Measurements from ENCODE around the gene ZBTB21.
"Not testable (repeated sequence)": the region's sequence is repeated elsewhere in the genome, so short reads cannot be mapped to it uniquely, and the experiment has no call there.

ZBTB21 gene

DNA sequence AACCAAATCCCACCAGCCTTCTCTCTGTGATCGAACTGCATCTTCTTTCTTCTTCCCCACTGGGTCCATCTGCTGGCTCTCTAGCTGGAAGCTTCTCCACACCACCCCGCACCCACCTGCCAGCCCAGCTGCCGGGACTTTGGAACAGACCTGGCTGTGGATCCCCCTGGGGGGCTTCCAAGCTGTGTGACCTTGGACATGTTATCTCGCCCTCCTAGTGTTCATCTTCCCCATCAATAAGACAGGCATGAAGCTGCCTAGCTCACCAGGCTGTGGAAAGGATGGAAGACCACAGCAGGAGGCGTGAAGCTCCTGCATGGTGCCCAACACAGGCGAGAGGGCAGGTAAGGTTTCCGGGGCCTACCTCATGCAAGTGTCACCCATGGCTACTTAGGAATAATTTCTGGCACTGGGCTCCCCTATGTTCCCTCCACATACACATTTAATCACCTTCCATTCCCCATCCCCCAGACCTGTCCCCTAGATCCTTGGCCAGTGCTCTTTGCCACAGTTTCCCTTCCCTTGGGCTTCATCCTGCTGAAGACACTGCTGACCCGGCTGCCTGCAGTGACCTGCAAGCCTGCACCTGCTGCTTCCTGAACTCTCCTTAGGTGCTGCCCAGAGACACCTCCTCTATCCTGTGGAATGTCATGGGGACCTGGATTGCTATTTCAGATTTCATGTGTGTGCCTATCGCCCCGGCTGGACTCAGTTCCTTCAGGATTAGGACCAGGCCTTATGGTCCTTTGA lies 43.1 kb downstream of the ZBTB21 start:
- DNase-seq (ENCODE audit: low read depth), result no peak

DNA sequence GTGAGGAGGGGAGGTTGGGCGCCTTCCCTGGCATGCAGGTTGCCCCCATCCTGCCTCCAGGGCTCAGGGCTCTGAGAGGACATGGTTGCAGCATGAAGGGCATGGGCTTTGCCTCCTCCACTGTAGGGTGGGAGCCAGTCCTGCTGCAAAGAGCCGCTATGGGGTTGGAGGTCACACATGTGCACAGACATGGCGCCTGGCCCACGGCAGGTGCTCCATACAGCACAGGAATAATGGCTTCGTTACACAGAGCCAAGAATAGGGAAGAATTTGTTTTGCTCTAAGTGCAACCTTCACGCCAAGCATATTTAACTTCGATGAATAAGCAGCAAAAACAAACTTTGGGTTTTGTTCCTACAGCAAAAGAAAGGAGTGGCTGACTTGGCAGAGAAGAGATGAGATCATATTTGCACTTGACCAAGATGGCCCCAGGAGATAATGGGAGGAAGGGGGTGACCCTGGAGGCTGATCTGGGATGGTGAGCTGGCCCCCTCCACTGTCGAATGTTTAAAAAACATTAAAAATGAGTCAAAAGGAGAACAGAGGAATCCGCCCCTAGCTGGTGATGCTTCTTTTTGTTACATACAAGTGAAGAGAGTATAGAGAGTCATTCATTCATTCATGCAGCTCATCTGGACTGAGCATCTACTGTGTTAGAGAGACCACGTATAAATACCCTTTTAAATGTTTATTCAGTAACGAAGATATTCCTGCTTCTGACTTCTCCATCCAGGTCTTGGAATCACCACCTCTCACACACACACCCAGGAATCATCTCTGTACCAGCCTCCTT lies 43.9 kb downstream of the ZBTB21 start:
- no peak for DNase-seq (ENCODE audit: low read depth)

DNA sequence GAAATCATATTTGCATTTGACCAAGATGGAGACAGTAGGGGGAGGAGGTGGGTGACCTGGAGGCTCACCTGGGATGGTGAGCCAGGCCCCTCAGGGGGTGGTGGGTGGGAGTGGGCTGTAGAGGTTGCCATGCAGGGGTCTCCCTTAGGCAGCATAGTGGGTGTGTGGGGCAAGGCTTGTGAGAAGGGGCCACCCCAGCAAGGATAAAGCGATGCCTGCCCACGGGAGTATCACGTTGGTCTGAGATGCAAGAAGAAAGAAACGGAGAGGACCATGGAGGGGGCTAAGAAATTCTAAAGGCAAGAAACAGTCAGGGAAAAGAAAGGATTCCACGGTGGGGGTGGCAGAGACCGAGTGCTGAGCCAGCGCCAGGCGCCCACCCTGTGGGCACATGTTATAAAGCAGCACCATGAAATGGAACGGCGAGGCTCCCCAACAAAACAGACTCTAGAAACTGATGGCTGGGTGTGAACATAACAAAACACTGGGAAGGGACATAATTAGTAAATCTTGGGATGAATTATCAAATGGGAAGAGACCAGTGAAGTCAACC lies 44.6 kb downstream of the ZBTB21 start:
- no peak for DNase-seq (ENCODE audit: low read depth)

DNA sequence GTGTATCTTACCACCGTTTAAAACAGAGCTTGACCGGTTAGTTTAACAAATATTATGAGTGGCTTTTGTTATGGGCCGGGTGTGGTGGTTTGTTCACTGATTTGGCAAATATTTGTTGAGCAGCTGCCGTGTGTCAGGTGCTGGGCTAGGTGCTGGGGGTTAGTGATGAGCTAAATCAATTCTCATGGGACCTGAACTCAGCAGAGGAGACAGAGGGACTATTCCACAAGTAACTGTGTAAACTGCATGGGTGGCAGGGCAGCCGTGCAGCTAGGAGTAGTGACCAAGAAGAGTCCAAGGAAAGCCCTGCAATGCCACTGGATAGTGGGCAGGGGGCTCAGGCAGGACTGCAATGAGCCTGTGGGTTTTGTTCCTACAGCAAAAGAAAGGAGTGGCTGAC lies 45.1 kb downstream of the ZBTB21 start:
- DNase-seq (ENCODE audit: low read depth), result no peak

DNA sequence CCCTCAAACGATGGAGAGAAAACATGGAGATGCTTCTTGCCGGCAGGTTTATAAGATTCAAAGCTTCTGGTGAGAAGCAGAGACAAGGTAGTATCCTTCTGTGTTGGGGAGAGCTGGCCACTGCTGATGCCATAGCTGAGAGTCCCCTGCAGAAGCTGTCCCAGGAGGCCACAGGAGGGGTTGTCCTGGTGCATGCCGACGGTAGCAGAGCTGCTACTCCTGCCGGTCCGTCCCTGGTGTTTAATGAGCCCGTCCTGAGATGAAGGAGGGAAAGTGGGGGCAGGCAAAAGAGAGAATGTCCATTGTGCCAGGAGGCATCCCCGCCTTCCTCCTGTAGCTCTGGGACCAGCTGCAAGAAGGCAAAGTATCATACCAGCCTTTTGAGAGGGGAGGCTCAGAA lies 46.0 kb downstream of the ZBTB21 start:
- no peak for DNase-seq (ENCODE audit: low read depth)

DNA sequence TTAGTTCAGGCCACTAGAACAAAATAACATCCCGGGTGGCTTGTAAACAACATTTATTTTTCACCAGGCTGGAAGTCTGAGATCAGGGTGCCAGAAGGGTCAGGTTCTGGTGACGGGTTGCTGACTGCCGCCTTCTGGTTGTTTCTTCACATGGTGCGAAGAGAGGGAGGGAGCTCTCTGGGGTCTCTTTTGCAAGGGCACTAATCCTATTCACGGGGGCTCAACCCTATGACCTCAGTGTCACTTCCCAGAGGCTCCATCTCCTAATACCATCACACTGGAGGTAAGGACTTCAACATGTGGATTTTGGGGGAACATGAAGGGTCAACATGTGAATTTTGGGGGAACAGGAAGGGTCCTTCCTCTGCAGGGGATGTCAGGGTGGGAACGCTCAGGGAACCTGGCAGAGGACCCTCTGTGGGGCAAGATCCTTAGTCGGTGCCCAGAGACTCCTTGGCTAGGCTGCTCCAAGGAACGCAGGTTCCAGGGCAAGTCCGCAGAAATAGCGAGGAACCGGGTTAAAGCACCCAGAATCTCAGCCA lies 47.7 kb downstream of the ZBTB21 start:
- DNase-seq (ENCODE audit: low read depth), result no peak

DNA sequence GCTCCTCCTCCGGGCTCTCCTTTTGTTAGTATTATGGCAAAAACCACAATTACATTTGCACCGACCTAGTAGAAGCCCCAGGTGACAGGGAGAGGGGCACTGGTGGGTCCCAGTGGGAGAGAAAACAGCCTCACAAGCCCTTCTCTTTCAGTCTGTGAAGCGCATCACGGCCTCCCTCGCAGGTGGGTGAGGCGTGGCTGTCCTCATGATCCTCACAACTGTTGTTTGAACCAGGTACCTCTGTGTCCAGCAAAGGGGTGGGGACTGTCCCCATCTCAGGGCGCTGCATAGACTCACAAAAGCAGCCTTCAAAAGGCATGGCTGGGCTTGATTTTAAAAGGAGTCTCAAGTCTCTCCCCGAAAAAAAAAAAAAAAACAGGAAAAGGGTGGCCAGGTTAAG lies 48.4 kb downstream of the ZBTB21 start:
- DNase-seq (ENCODE audit: low read depth), result no peak

DNA sequence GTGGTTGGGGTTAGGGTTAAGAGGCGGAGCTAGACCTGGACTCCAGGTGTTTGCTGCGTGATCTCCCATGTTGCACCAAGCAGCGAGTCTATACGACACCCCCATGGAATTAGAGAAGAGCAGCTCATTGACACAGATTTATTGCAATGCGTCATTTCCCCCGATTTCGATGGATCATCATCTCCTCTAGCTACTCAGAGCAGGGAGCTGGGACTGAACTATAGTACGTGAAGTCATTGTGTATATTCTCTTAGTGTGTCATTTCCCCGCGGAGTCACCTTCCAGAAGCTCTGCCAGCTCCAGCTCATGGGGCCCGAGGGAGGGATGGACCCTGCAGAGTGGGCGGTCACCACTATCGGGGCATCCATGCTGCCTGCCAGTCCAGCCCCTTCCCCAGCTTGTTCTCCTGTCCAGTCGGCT lies 48.9 kb downstream of the ZBTB21 start:
- no peak for DNase-seq (ENCODE audit: low read depth)

DNA sequence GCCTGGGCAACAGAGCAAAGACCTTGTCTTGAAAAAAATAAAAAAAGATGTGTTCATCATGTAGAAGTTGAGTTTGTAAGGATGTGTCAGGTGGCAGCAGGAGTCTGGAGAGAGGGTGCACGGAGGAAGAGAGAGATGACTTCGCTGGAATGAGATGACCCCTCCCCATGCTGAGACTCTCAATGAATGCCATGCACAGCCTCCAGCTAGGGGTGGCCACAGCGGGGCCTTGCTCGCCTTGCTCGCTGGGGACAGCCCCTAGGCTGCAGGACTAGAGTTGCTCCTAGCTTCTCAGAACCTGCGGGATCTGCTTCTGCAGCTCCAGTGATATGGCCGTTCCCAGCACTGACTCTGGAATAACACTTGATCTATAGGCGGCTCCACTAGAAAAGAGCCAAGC lies 49.8 kb downstream of the ZBTB21 start:
- no peak for DNase-seq (ENCODE audit: low read depth)

DNA sequence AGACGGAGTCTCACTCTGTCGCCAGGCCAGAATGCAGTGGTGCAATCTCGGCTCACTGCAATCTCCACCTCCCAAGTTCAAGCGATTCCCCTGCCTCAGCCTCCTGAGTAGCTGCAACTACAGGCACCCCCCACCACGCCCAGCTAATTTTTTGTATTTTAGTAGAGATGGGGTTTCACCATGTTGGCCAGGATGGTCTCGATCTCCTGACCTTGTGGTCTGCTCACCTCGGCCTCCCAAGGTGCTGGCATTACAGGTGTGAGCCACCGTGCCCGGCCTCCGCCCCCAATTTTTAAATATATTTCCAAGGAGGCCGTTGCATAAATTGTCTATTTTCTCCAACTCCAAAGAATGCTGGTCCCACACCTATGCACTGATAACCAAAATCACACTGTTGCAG lies 50.5 kb downstream of the ZBTB21 start:
- DNase-seq (ENCODE audit: low read depth), result not testable (repeated sequence)

DNA sequence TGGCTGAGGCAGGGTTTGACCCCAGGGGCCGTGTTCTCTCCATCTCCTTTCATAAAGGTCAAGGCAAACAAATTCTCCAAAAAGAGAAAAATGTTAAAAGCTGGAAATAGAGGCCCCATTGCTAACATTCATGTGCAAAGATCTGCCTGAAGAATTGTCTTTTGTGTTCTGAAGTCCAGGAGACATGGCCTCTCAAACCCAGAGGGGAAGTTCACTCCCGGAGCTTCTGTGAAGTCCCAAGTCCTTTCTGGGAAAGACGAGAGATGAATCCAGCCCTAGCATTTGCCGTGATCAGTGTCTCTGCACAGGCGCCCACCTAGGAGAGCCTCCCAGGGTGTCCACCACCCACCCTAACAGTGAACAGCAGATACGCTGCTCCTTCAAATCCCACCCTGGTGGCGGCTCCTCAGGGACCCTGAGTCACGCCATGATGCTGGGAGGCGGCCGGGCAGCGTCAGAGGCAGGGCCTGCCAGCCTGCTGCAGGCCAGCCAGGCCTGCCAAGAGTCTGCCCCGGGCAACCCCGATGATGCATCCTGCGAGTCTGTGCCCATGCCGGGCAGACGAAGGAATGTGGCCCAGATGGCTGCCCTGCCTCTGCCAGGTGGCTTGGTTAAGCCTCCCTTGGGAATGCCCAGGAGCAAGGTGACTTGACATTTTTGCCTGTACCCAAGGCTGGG lies 51.1 kb downstream of the ZBTB21 start:
- DNase-seq (ENCODE audit: low read depth), result no peak

DNA sequence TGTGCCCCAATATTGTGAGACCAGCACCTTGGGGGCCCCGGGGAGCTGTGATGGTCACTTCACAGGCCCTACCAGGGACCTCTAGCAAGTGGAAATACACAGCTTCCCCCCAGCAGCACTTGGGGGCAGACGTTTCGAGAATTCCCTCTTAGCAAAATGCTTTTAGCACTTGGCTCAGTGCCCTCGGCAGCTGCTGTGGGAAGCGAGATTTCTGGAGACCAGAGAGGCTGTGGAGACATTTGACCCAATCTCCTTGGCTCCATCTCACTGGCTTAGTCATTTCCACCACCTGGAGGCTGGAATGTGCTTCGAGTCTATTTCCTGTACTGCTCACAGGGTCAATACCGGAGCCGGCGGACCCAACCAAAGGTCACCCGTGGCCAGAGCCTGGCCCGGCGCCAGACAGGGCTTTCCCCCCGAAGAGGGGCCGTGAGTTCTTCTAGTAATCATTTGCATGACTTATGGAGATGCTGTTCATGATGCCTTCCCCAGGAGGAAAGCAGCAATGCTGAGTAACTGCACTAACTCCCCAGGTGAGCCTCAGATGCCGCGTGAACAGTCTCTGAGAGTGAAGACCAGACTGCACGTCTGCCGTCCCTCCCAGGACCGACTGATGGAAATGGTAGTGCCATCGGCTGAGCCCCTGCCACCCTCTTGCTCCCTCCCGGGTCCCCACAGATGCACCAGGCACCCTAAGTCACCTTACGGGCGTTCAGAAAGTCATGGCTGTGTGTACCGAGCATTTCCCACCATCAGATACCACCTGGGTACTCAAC lies 52.0 kb downstream of the ZBTB21 start:
- DNase-seq (ENCODE audit: low read depth), result no peak

DNA sequence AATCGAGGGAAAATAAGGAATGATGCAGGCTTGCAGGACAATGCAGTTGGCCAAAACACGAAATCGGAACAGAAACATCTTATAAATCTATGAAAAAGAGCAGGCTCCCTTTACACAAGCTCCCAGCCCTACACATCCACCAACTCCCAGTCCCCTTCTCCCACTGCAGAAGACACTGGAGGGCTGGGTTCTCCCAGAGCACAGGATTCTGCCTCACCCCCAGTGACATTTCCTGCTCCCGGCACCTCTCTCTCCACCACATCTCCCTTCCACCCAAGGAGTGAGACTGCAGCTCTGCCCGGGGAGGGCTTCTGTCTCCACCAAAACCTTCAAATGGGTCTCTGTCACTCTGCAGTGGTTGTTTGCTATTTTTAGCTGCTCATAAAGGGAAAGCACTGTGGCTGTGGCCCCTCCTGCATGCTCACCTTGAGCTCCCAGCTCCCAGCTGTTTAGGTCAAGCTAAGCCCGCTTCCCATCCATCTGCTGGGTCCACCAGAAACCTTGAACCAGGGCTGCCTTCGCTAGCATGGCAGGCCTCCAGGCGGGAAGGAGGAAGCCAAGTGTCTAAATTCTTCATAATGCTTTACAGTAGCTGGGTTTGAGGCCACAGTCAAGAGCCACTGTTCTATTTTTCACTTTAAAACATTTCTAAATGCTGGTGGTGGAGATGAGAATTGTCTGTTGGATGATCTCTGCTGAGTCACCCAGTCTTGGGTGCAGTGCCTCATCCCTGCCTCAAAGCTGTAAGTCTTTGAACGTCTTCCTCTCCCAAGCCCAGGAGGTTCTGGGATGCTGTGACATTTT lies 53.0 kb downstream of the ZBTB21 start:
- DNase-seq (ENCODE audit: low read depth), result no peak

DNA sequence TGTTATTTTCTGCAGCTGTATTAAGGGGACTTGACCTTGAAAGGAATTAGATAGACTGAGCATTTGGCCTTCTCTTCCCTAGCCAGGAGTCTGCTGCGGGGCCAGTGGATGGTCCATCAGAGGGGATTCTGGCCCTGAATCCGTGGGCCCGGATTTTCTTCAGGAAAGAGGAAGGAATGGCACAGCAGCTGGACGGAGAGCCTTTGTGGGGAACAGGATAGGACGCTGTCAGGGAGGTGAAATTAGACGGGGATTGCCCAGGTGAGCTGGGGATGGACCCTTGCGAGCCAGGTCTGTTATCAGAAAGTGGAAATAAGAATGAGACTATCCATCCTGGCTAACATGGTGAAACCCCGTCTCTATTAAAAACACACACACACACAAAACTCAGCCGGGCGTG lies 54.6 kb downstream of the ZBTB21 start:
- no peak for DNase-seq (ENCODE audit: low read depth)

DNA sequence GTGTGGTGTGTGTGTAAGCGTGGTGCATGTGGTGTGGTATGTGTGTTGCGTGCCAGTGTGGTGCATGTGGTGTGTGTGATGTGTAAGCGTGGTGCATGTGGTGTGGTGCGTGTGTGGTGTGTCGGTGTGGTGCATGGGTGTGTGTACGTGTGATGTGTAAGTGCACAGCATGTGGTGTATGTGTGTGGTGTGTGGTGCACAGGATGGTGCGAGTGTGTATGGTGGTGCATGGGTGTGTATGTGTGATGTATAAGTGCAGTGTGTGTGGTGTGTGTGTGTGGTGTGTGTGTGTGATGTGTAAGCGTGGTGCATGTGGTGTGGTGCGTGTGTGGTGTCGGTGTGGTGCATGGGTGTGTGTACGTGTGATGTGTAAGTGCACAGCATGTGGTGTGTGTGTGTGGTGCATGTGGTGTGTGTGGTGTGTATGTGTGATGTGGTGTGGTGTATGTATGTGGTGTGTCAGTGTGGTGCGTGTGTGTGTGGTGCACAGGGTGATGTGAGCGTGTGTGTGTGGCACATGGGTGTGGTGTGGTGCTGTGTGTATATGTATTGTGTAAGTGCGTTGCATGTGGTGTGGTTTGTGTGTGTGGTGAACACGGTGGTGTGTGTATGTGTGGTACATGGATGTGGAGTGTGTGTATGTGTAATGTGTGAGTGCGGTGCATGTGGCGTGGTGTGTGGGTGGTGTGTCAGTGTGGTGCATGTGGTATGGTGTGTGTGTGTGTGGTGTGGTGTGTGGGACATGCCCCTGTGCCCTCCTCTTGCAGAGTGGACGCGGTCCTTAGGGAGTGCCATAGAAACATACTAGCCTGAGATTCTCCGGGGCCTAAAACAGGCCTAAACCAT lies 55.3 kb downstream of the ZBTB21 start:
- DNase-seq (ENCODE audit: low read depth), result no peak

DNA sequence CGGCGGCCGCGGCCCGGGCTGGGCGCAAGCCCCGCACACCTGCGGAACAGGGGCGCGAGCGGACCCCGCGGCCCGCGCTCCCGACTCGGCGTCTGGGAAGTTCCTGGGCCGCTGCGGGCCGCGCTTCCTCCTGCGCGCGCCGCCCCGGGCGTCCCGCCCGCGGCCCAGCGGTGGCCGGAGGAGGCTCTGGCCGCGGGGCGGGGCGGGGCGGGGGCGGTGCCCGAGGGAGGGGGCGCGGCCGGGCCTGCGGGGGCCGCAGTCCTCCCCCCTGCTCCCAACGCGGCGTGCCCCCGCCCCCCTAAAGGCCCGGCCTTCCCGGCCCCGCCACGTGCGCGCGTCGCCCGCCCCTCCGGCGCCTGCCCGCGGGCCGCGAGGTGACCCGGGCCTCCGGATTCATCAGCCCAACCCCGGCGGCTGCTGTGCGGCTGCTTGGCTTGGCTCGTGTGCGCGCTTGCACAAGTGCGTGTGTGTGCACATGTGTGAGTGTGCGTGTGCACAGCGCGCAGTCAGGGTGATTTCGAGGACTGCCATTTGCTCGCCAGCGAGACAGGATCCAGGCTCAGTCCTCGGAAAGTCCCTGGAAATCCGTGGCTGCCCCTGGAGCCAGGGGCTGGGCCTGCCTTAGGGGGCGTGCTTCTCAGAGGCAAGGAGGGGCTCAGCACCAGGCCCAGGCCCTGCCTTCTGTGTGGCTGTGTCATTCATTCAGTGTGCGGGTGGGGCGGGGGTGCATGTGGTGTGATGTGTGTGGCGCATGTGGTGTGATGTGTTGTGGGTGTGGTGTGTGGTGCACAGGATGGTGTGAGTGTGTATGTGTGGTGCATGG lies 56.1 kb downstream of the ZBTB21 start, which contains the start of gene C2CD2:
C2CD2 (minus strand) TSS at position 188 of the 823 bp plus-strand sequence. CDS start 370 bp downstream, outside the sequence.
- peak; percentile 25 for DNase-seq (ENCODE audit: low read depth)

DNA sequence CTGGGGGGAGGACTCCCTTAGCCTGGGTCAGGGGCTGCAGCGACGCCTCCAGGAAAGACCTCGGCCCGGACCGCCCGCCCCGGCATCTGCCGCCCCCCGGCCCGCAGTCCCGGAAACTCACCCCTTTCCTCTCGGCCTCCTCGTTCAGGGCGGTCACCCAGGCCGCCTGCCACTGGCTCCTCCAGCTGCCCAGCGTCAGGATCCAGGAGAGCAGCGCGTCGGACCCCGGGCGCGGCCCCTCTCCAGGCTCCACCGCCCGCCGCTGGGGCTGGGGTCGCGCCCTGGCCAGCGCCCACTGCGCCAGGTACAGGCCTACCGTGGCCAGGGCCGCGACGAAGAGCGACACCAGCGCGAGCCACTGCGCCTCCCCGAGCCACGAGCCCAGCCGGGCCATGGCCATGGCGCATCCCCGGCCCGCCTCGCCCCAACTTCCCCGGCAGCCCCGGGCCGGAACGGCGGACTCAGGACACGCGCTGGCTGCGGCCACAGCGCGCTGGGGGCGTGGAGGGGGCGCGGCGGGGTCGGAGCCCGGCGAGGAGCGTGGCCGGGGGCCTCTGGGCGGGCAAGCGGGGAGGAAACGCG lies 56.8 kb downstream of the ZBTB21 start:
- DNase-seq (ENCODE audit: low read depth), result no peak

DNA sequence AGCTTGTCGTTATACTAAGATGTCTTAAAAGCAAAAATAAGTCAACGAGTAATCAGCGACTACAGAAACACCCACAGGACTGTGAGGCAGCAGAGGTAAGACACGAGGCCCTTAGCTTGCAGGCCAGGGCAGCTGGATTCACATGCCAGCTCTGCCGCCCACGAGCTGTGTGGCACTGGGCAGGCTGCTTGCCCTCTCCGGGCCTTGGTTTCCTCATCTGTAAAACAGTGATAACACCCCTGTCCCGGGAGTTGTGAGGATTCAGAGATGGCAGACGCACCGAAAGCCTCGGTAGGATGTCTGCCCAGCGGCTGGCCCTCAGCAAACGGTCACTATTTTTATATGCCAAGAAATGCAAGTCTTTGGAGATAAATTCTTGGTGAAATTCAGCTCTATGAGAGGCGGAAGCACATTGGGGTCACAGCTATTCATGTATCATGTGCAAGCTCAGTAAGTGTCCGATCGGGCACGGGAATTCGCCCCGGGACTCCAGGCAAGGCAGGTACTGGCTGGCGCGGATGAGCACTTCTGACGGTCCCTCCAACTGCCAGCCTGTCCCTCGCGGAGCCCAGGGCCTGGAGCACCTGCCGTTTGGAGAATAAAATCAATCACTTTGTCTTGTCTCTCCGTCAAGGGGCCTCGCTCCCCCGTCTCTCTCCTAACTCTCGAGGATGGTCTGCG lies 57.5 kb downstream of the ZBTB21 start:
- no peak for DNase-seq (ENCODE audit: low read depth)
